ENCODE measurements around the gene RTTN.

Gene RTTN

DNA sequence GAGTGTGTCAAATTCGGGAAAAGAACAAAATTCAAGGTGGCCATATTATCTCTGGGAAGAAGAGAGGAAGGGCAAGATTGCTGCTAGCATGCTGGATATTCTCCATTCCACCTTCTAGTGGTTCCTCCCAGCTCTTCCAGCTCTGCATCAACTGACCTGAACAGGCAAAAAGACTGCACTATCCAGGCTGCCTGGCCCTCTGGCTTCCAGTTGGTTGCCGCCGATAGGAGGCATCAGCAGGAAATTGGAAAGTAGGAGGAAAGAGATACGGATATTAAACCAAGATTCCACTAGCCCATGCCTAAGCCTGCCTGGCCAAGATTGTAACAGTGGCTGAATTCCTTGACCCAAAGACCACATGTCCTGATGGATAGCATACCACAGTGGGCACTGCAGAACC is 1.7 kb upstream of the RTTN start:
- Histone ChIP-seq H3K36me3 (ENCODE audit: control insufficient read depth, insufficient read depth, low read length) (peaks cover 13% of the 10 kb centered on the region), H3K4me1 (ENCODE audit: control insufficient read depth, insufficient read depth, low read length, poor library complexity, severe bottlenecking) (no peaks in the 10 kb centered on the region), H3K4me3 (ENCODE audit: extremely low read depth, insufficient read depth, low read length, poor library complexity, severe bottlenecking) (no peak overlapping the region), H3K9me3 (ENCODE audit: control insufficient read depth, low read length) (no peaks in the 10 kb centered on the region), H3K27ac (ENCODE audit: low read depth, low read length, severe bottlenecking) (no peak overlapping the region)
- 76 to 90% methylated on average over 3 to 4 of the region's 4 CpGs for WGBS, 2 experiments (ENCODE audit: insufficient coverage in 2 of 2)

DNA sequence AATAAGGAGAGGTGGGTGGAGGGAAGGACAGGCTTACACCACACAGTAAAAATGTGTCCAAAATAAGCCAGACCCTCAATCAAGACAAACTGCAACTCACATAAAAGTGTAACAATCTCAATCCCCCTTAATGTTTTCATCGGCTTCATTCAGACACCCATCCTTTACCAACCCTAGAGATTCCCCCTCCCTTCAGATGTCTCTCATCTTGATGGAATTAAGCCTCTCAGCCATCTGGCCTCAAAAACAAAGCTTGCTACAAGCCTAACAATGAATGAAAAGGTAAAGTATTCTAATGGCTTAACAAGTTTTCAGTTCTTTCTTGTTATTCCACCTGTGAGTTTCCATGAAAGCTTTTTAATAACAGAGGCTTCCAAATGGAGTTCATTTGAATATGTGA is 5.2 kb downstream of the RTTN start:
- Histone ChIP-seq H3K27ac (ENCODE audit: low read depth, low read length, severe bottlenecking) (no peak overlapping the region), H3K36me3 (ENCODE audit: control insufficient read depth, insufficient read depth, low read length) (peaks cover 42% of the 10 kb centered on the region), H3K9me3 (ENCODE audit: control insufficient read depth, low read length) (no peaks in the 10 kb centered on the region), H3K4me1 (ENCODE audit: control insufficient read depth, insufficient read depth, low read length, poor library complexity, severe bottlenecking) (no peaks in the 10 kb centered on the region), H3K4me3 (ENCODE audit: extremely low read depth, insufficient read depth, low read length, poor library complexity, severe bottlenecking) (no peak overlapping the region)
- WGBS, 2 experiments (ENCODE audit: insufficient coverage in 2 of 2) = 0% methylated on average over 1 of the region's 1 CpG; no CpG with 5 or more reads in 1 of the 2 experiments

DNA sequence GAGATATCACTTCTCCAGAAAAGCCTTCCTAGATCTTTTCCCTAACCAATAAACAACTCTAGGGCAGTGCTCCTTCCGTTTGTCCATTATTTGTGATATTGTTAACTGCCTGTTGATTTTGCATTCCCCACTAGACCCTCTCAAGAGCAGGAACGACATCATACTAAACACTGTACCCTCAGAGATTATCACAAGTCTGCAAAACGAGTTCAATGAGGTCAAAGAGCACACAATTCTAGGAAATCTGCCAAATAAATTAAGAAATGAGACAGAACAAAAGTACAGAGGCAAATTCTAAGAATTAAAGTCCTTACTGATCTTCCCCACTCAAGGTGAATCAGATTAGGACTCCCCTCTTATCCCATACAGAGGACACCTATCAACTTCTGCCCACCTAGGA is 7.6 kb downstream of the RTTN start:
- peaks cover 47% of the 10 kb centered on the region for H3K36me3 ChIP-seq (ENCODE audit: control insufficient read depth, insufficient read depth, low read length)

DNA sequence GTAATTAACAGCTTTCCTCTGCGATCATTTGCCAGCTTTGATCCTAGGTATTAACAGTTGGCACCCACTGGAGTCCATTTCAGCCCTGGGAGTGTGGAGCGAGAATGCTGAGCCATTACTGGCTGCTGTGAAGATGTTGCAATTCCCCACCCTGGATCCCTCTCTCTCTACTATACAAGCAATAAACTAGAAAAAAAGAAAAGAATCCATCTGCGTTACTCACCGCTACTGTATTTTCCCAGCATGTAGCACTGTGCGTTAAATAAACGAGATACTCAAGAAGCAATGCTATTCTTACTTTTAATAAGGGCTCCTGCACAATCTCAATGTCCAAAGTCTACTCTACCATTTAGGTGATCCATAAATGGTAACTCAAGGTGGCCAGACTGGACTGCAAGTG is 8.5 kb downstream of the RTTN start:
- WGBS, 2 experiments (ENCODE audit: insufficient coverage in 2 of 2) = 82 to 96% methylated on average over 1 to 5 of the region's 6 CpGs
- Histone ChIP-seq H3K4me1 (ENCODE audit: control insufficient read depth, insufficient read depth, low read length, poor library complexity, severe bottlenecking) (no peaks in the 10 kb centered on the region), H3K27ac (ENCODE audit: low read depth, low read length, severe bottlenecking) (no peak overlapping the region), H3K4me3 (ENCODE audit: extremely low read depth, insufficient read depth, low read length, poor library complexity, severe bottlenecking) (no peak overlapping the region), H3K36me3 (ENCODE audit: control insufficient read depth, insufficient read depth, low read length) (peaks cover 48% of the 10 kb centered on the region), H3K9me3 (ENCODE audit: control insufficient read depth, low read length) (no peaks in the 10 kb centered on the region)

More for the DNA sequence above, 7.6 kb downstream of the RTTN start:
- WGBS, 2 experiments (ENCODE audit: insufficient coverage in 2 of 2) = 50 to 86% methylated on average over 1 of the region's 3 CpGs
- no peaks in the 10 kb centered on the region for H3K9me3 ChIP-seq (ENCODE audit: control insufficient read depth, low read length)
- no peak overlapping the region for H3K4me3 ChIP-seq (ENCODE audit: extremely low read depth, insufficient read depth, low read length, poor library complexity, severe bottlenecking)
- H3K27ac ChIP-seq (ENCODE audit: low read depth, low read length, severe bottlenecking) = no peak overlapping the region
- no peaks in the 10 kb centered on the region for H3K4me1 ChIP-seq (ENCODE audit: control insufficient read depth, insufficient read depth, low read length, poor library complexity, severe bottlenecking)

DNA sequence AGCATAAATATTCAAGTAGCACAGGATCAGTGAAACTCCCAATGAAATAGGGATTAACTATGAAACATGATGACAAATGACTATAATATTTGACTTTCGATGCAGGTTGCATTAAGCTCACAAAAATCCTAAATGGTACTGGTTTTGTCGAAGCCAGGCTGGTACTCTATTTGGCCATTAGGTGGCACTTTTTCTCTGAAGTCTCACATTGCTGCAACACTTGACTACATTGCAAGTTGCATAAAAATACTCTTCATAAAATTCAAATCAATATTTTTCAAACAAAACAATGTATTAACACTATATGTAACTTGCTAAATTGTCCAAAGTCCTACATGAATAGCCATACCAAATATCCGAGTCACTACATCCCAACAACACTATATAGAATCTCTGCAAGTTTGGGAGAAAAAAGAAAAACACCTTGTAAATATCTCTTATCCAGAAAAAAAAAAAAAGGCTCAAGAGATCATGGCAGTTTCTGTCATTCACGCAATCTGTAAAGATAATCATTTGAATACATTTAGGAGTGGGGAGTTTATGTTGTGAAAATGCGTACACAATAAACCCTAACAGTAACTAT is 9.5 kb downstream of the RTTN start:
- H3K9me3 ChIP-seq (ENCODE audit: control insufficient read depth, low read length) = no peaks in the 10 kb centered on the region
- no peak overlapping the region for H3K4me3 ChIP-seq (ENCODE audit: extremely low read depth, insufficient read depth, low read length, poor library complexity, severe bottlenecking)
- peaks cover 55% of the 10 kb centered on the region for H3K36me3 ChIP-seq (ENCODE audit: control insufficient read depth, insufficient read depth, low read length)
- no peaks in the 10 kb centered on the region for H3K4me1 ChIP-seq (ENCODE audit: control insufficient read depth, insufficient read depth, low read length, poor library complexity, severe bottlenecking)
- WGBS, 2 experiments (ENCODE audit: insufficient coverage in 2 of 2) = 62 to 65% methylated on average over 2 of the region's 5 CpGs
- H3K27ac ChIP-seq (ENCODE audit: low read depth, low read length, severe bottlenecking) = no peak overlapping the region

DNA sequence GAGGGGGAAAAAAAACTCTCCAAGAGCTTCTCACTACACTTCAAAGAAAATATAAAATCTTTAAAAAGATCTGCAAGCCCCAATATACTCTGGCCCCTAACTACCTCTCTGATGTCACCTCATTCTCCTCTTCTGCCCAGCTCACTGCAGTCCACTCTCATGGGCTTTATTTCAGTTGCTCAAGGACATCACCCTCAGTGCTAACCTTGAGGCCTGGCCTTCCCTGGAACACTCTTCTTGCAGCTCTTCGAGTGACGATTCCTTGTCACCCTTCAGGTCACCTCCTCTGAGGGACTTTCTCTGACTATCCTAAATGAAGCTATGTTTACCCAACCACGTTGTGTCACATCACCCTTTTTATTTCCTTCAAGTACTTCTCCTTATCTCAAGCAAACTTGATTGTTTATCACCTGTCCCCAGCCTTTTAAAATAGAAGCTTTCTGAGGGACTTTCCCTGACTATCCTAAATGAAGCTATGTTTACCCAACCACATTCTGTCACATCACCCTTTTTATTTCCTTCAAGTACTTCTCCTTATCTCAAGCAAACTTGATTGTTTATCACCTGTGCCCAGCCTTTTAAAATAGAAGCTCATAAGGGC is 10.4 kb downstream of the RTTN start:
- Histone ChIP-seq H3K9me3 (ENCODE audit: control insufficient read depth, low read length) (no peaks in the 10 kb centered on the region), H3K4me1 (ENCODE audit: control insufficient read depth, insufficient read depth, low read length, poor library complexity, severe bottlenecking) (no peaks in the 10 kb centered on the region), H3K4me3 (ENCODE audit: extremely low read depth, insufficient read depth, low read length, poor library complexity, severe bottlenecking) (no peak overlapping the region), H3K36me3 (ENCODE audit: control insufficient read depth, insufficient read depth, low read length) (peaks cover 55% of the 10 kb centered on the region), H3K27ac (ENCODE audit: low read depth, low read length, severe bottlenecking) (no peak overlapping the region)
- 82 to 89% methylated on average over 3 of the region's 3 CpGs for WGBS, 2 experiments (ENCODE audit: insufficient coverage in 2 of 2)

DNA sequence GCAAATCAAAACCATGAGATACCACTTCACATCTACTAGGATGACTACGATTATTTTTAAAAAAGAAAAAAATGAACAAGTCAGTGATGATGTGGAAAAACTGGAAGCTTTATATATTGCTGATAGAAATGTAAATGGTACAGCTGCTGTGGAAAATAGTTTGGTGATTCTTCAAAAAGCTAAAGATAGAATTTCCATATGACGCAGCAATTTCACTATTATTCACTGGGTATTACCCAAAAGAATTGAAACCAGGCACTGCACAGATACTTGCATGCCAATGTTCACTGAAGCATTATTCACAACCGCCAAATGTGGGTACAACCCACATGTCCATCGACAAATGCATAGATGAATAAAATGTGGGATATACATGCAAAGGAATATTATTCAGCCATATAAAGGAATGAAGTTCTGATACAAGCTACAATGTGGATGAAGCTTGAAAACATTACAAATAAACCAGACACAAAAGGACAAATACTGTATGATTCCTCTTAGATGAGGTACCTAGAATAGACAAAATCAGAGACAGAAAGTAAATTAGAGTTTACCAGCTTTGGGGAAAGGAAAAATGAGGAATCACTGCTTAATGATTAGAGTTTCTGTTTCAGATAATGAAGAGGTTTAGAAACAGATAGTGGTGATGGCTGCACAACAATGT is 11.1 kb downstream of the RTTN start:
- H3K9me3 ChIP-seq (ENCODE audit: control insufficient read depth, low read length) = no peaks in the 10 kb centered on the region
- H3K36me3 ChIP-seq (ENCODE audit: control insufficient read depth, insufficient read depth, low read length) = peaks cover 54% of the 10 kb centered on the region
- H3K27ac ChIP-seq (ENCODE audit: low read depth, low read length, severe bottlenecking) = no peak overlapping the region
- WGBS, 2 experiments (ENCODE audit: insufficient coverage in 2 of 2) = 100% methylated on average over 1 of the region's 4 CpGs; no CpG with 5 or more reads in 1 of the 2 experiments
- H3K4me3 ChIP-seq (ENCODE audit: extremely low read depth, insufficient read depth, low read length, poor library complexity, severe bottlenecking) = no peak overlapping the region
- no peaks in the 10 kb centered on the region for H3K4me1 ChIP-seq (ENCODE audit: control insufficient read depth, insufficient read depth, low read length, poor library complexity, severe bottlenecking)

DNA sequence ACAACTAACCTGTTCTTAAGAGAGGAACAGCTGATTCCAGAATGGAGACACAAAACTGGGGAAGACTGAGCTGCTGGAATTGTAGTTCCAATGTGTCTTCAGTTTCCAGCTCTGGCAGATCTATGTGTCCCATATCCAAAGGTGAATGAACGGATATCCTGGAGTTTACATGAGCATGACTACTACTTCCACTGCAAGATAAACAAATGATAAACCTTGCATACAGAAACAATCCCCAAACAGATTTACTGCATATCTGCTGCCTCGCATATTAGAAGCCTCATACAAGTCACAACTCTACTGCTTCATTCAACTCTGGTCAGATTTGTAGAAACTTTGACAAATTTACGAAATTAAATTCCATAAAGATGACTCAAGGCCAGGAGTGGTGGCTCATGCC is 15.0 kb downstream of the RTTN start:
- H3K36me3 ChIP-seq (ENCODE audit: control insufficient read depth, insufficient read depth, low read length) = peaks cover 36% of the 10 kb centered on the region
- no peaks in the 10 kb centered on the region for H3K4me1 ChIP-seq (ENCODE audit: control insufficient read depth, insufficient read depth, low read length, poor library complexity, severe bottlenecking)

DNA sequence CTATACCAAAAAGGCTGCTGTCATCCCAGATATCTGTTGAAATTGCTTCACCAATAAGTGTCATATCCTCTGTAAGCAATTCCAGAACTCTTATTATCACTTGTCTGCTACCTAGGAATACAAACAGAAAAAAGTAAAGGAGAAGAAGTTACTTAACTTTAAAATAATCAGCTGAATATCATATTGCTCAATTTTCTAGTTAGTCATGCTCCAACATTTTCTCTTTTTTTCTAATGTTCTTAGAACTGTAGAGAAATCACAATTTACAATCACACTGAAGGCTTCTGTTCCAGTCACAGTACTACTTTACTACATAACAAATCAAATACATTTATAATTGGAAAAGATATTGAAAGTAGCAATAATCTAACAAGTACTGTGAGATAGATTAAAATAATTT is 17.4 kb downstream of the RTTN start:
- no peaks in the 10 kb centered on the region for H3K9me3 ChIP-seq (ENCODE audit: control insufficient read depth, low read length)
- peaks cover 2% of the 10 kb centered on the region for H3K4me1 ChIP-seq (ENCODE audit: control insufficient read depth, insufficient read depth, low read length, poor library complexity, severe bottlenecking)
- no peak overlapping the region for H3K4me3 ChIP-seq (ENCODE audit: extremely low read depth, insufficient read depth, low read length, poor library complexity, severe bottlenecking)
- H3K27ac ChIP-seq (ENCODE audit: low read depth, low read length, severe bottlenecking) = no peak overlapping the region
- H3K36me3 ChIP-seq (ENCODE audit: control insufficient read depth, insufficient read depth, low read length) = peaks cover 36% of the 10 kb centered on the region

More for the DNA sequence above, 15.0 kb downstream of the RTTN start:
- 80 to 97% methylated on average over 3 of the region's 3 CpGs for WGBS, 2 experiments (ENCODE audit: insufficient coverage in 2 of 2)
- Histone ChIP-seq H3K4me3 (ENCODE audit: extremely low read depth, insufficient read depth, low read length, poor library complexity, severe bottlenecking) (no peak overlapping the region), H3K9me3 (ENCODE audit: control insufficient read depth, low read length) (no peaks in the 10 kb centered on the region), H3K27ac (ENCODE audit: low read depth, low read length, severe bottlenecking) (no peak overlapping the region)

DNA sequence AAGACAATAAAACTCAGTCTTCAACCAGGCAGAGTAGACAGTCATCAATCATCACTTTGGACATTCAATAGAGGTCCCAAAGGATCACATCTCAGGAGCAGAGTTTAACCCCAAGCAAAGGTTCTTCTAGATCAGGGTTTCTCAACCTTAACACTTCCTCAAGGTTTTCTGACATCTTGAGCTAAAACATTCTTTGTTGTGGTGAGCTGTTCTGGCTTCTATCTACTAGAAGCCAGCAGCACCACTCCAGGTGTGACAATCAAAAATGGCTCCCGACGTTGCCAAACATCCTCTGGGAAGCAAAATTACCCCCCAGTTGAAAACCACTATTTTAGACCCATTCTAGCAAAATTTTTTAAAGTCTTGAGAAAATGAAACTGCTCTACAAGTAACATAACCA is 22.0 kb downstream of the RTTN start:
- H3K4me3 ChIP-seq (ENCODE audit: extremely low read depth, insufficient read depth, low read length, poor library complexity, severe bottlenecking) = no peak overlapping the region
- H3K27ac ChIP-seq (ENCODE audit: low read depth, low read length, severe bottlenecking) = no peak overlapping the region
- WGBS, 2 experiments (ENCODE audit: insufficient coverage in 2 of 2) = 92 to 100% methylated on average over 2 of the region's 2 CpGs
- peaks cover 16% of the 10 kb centered on the region for H3K4me1 ChIP-seq (ENCODE audit: control insufficient read depth, insufficient read depth, low read length, poor library complexity, severe bottlenecking)
- H3K9me3 ChIP-seq (ENCODE audit: control insufficient read depth, low read length) = no peaks in the 10 kb centered on the region
- H3K36me3 ChIP-seq (ENCODE audit: control insufficient read depth, insufficient read depth, low read length) = peaks cover 31% of the 10 kb centered on the region

DNA sequence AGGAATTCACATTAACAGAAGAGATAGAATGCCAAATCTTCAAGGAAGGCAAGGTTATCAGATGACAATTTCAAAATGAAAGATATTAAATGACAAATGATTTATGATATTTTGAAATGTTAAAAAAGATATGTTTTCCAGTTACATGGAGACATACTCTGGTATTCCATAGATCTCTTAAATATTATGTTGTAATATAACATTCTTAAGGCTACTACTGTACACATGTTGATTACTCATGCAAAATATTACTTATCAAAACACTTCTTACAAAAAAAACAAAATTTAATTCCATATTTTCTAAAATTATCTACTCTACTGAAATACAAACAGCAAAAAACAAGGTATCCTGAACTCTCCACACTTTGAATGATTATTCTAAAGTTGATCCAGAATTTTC is 22.9 kb downstream of the RTTN start:
- no peaks in the 10 kb centered on the region for H3K9me3 ChIP-seq (ENCODE audit: control insufficient read depth, low read length)
- H3K4me3 ChIP-seq (ENCODE audit: extremely low read depth, insufficient read depth, low read length, poor library complexity, severe bottlenecking) = no peak overlapping the region
- no peak overlapping the region for H3K27ac ChIP-seq (ENCODE audit: low read depth, low read length, severe bottlenecking)
- peaks cover 16% of the 10 kb centered on the region for H3K4me1 ChIP-seq (ENCODE audit: control insufficient read depth, insufficient read depth, low read length, poor library complexity, severe bottlenecking)
- H3K36me3 ChIP-seq (ENCODE audit: control insufficient read depth, insufficient read depth, low read length) = peaks cover 34% of the 10 kb centered on the region
